Stomach (tissue), 9 donors: ENCODE results near the gene GALNT2. TPM values are rescaled to one million over a fixed set of nuclear protein-coding genes. Genes with fewer than 3 reads are reported as not detected.

Experiments used
- DNase-seq, 2 donors: peaks; one replicate each; pipeline versions ENCODE4 v3.0.0 to v3.0.0-alpha.2; 2013 to 2019
- H3K27ac ChIP-seq, 5 donors: fragments of 200-600 bp in 4 of 5; sonication (generic) in 4 of 5; one replicate each; pipeline ENCODE4 v1.5.1; 2013 to 2019; ENCODE audit warnings: mild to moderate bottlenecking in 1 of 5, moderate library complexity in 1 of 5
- H3K27me3 ChIP-seq, 3 donors: fragments of 200-600 bp; sonication (generic); one replicate each; pipeline ENCODE4 v1.5.1; 2017 to 2019; ENCODE audit warnings: mixed run types in 1 of 3
- H3K36me3 ChIP-seq, 4 donors: fragments of 200-600 bp; sonication (generic); 1 replicate in 3 of 4; 2 replicates in 1 of 4; pipeline ENCODE4 v1.5.1; 2016 to 2019
- H3K4me1 ChIP-seq, 4 donors: fragments of 200-600 bp; sonication (generic); one replicate each; pipeline ENCODE4 v1.5.1; 2016 to 2019
- H3K4me3 ChIP-seq, 4 donors: fragments of 200-600 bp; sonication (generic) in 3 of 4; one replicate each; pipeline ENCODE4 v1.5.1; 2016 to 2019; ENCODE audit warnings: mild to moderate bottlenecking in 1 of 4
- H3K9me3 ChIP-seq, 4 donors: fragments of 200-600 bp; sonication (generic); one replicate each; pipeline ENCODE4 v1.5.1; 2016 to 2019
- EP300 ChIP-seq: sonication (generic); formaldehyde crosslinking; IDR thresholded peaks from one replicate; pipeline ENCODE4 v1.6.1; 2017; ENCODE audit warnings: antibody characterized with exemption
- POLR2A ChIP-seq, 4 donors: fragments of 450-650 bp; IDR thresholded peaks; one replicate each; pipeline ENCODE4 v1.6.1; 2016; ENCODE audit warnings: antibody characterized with exemption in 4 of 4, control low read depth in 2 of 4, mild to moderate bottlenecking in 1 of 4, moderate library complexity in 1 of 4
- POLR2AphosphoS5 ChIP-seq, 3 donors: sonication (generic); formaldehyde crosslinking; IDR thresholded peaks; one replicate each; pipeline ENCODE4 v1.6.1; 2016; ENCODE audit warnings: antibody characterized with exemption in 3 of 3
- WGBS, 5 donors: extraction: QIAGEN DNeasy Blood & Tissue Kit in 3 of 5; methylation state at CpG; one replicate each; pipeline versions ENCODE4 v1.1.5 to v1.1.7; 2013 to 2018; 5-methylcytosine and 5-hydroxymethylcytosine counted together
- intact Hi-C: fragments of 100-400 bp; cut with DNase I; formaldehyde crosslinking; loops from one replicate; pipeline ENCODE4 v1.15.1; 2023; ENCODE audit warnings: low total_unique reads
- polyA plus RNA-seq, 3 donors: library from polyadenylated mRNA; stranded (reverse); fragments of 200-250 nt; gene quantifications; one replicate each; pipeline ENCODE4 v1.2.3, GENCODE V29; 2013
- total RNA-seq, 5 donors: library from RNA; depleted of rRNA; stranded (reverse); fragments of >200 nt; gene quantifications; one replicate each; pipeline versions ENCODE4 v1.1.0 to v1.2.3, GENCODE V29; 2014 to 2016
- TF ChIP-seq, protein P1 (sequence below), 7 experiments: fragments of 450-650 bp in 4 of 7; fragments of 200-600 bp in 3 of 7; sonication (generic) in 3 of 7; IDR thresholded peaks; one replicate each; pipeline ENCODE4 v1.5.1; 2016 to 2019; ENCODE audit warnings: antibody characterized with exemption in 7 of 7, control low read depth in 2 of 7, mild to moderate bottlenecking in 1 of 7
- donor health status: healthy with polysubstance abuse.
- donor health status: Bipolar disorder and iron deficiency.
- donor health status: healthy.

The GALNT2 gene
- total and polyA plus RNA-seq, 8 donors = 5.5 to 101 (median 43.1) TPM

DNA sequence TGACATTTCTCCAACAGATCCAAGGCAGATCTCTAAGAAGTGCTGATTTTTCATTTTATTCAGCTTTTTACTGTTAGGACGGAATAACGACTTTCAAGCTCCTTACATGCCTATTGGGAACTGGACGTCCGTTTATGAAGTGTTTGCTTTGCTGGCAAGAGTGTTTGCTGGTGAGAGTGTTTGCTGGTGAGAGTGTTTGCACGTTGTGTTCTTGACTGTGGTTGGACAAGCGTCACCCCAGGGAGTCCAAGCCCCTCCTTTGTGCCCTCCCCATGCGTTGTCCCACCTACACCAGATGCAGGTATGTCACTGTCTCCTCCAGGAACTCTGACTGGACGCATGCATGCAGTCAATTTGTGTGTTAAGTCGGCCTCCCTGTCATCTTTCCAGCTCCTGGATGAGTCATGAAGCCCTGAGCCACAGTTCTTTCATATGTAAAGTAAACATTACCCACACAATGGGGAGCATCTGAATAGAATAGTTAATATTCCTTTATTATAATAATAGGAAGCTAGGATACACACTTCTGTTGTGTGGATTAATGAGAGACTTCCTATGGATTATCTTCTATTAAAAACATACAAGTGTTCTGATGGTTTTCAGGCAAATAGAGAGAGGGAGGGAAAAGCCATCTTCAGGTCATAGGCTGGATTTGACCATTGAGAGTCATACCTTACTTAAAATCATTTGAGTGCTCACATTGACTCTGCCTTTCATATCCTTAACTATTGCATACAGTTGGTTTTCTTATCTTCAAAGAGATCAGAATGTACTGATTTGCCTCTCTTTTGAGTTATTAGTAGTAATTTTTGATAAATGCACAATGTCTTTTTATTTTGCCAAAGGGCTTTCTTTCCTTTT is 119.2 kb downstream of the GALNT2 start:
- no peaks in the 10 kb centered on the region for H3K27me3 ChIP-seq
- peak overlapping the region; percentile 19 to 27 (median 22) for H3K4me3 ChIP-seq
- H3K36me3 ChIP-seq = peaks cover 0 to 5% (median 0%) of the 10 kb centered on the region in 4 donors
- H3K4me1 ChIP-seq = peaks cover 11 to 69% (median 39%) of the 10 kb centered on the region in 4 donors
- H3K27ac ChIP-seq = peak overlapping the region; percentile 19 to 83 (median 78)
- 18 to 42% (median 27%) methylated on average over 9 of the region's 9 CpGs for WGBS, 5 donors
- DNase-seq = peak; percentile 69 to 82
- TF ChIP-seq, protein P1, sequence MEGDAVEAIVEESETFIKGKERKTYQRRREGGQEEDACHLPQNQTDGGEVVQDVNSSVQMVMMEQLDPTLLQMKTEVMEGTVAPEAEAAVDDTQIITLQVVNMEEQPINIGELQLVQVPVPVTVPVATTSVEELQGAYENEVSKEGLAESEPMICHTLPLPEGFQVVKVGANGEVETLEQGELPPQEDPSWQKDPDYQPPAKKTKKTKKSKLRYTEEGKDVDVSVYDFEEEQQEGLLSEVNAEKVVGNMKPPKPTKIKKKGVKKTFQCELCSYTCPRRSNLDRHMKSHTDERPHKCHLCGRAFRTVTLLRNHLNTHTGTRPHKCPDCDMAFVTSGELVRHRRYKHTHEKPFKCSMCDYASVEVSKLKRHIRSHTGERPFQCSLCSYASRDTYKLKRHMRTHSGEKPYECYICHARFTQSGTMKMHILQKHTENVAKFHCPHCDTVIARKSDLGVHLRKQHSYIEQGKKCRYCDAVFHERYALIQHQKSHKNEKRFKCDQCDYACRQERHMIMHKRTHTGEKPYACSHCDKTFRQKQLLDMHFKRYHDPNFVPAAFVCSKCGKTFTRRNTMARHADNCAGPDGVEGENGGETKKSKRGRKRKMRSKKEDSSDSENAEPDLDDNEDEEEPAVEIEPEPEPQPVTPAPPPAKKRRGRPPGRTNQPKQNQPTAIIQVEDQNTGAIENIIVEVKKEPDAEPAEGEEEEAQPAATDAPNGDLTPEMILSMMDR (IDR thresholded peaks at IDR 0.05) = no peak
- peak in 2 of 3 donors; percentile 70 to 73 for TF ChIP-seq POLR2AphosphoS5 (IDR thresholded peaks at IDR 0.05)
- H3K9me3 ChIP-seq = no peaks in the 10 kb centered on the region
- intact Hi-C loops = no loop called here

DNA sequence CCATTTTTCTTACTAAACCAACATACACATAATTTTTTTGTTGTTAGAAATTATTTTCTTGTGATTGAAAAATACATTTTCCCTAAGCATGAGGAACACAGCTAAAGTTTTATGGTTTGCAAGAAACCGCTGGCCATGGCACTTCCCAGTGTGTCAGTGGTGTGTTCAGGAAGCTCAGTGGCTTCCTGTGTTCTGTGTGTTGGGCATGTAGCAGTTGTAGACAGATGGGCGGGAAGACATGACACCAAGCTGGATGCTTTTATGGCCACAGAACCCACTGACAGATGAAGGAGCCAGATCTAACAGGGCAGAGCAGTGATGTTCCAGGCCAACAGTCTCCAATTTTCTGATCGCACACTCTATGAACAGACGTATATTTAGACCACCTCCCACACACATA is 119.8 kb downstream of the GALNT2 start:
- WGBS, 5 donors = 76 to 86% (median 83%) methylated on average over 4 of the region's 4 CpGs
- peak overlapping the region in 1 of 5 donors; percentile 83 for H3K27ac ChIP-seq
- intact Hi-C loops = no loop called here
- H3K36me3 ChIP-seq = peaks cover 0 to 5% (median 0%) of the 10 kb centered on the region in 4 donors
- no peaks in the 10 kb centered on the region for H3K9me3 ChIP-seq
- DNase-seq = no peak
- TF ChIP-seq POLR2AphosphoS5 (IDR thresholded peaks at IDR 0.05) (no peak), EP300 (no peak), POLR2A (IDR thresholded peaks at IDR 0.05) (no peak)
- TF ChIP-seq, protein P1 (IDR thresholded peaks at IDR 0.05) = no peak
- no peak overlapping the region for H3K4me3 ChIP-seq
- H3K4me1 ChIP-seq = peaks cover 11 to 75% (median 45%) of the 10 kb centered on the region in 4 donors
- H3K27me3 ChIP-seq = no peaks in the 10 kb centered on the region

DNA sequence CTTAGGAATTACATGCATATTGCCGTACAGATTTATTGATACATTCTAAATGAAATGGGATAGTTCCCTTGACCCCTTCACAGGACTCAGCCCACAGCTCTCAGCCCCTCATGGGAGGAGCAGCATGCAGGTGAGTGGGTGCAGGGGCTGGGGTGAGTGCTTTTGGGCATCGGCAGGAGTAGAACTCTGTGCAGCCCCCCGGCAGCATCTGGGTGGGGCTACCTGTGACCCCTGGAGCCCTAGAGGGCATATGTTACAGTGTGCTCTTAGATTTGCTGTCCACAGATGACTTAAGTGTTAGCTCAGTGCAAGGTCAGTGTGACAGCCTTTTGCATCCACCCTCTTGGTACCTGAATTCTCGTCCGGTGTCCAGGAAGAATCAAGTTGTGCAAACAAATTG is 120.3 kb downstream of the GALNT2 start:
- WGBS, 5 donors = 93 to 100% (median 96%) methylated on average over 3 to 5 of the region's 5 CpGs
- intact Hi-C loops = no loop called here
- Histone ChIP-seq H3K9me3 (no peaks in the 10 kb centered on the region), H3K4me3 (no peak overlapping the region), H3K27me3 (no peaks in the 10 kb centered on the region), H3K36me3 (peaks cover 0 to 5% (median 0%) of the 10 kb centered on the region in 4 donors), H3K27ac (peak overlapping the region in 1 of 5 donors; percentile 83), H3K4me1 (peaks cover 11 to 79% (median 49%) of the 10 kb centered on the region in 4 donors)
- DNase-seq = peak in 1 of 2 donors; percentile 13
- TF ChIP-seq, protein P1 (IDR thresholded peaks at IDR 0.05) = no peak
- no peak for TF ChIP-seq POLR2AphosphoS5 (IDR thresholded peaks at IDR 0.05)

DNA sequence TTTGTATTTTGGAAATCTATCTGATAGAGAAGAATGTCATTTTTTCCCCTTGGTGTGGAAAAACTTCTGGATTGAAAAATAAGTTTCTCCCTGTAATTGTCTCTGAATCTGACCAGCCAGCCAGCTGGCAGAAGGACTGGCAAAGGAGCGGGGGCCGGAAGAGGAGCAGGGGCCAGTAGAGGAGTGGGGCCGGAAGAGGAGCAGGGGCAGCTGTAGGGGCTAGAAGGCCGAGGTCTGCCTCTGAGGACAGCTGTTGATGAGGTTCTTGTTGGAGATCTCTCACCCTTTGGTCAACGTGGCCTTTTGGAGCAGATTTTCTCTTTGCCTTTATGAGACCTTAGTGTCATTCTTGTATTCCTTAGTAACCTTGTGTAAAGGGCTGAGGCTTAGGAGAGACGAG is 121.8 kb downstream of the GALNT2 start:
- DNase-seq = peak in 1 of 2 donors; percentile 14
- peaks cover 11 to 92% (median 56%) of the 10 kb centered on the region in 4 donors for H3K4me1 ChIP-seq
- H3K27me3 ChIP-seq = no peaks in the 10 kb centered on the region
- TF ChIP-seq POLR2AphosphoS5 (IDR thresholded peaks at IDR 0.05) = no peak
- no peak for TF ChIP-seq POLR2A (IDR thresholded peaks at IDR 0.05)
- TF ChIP-seq, protein P1 (IDR thresholded peaks at IDR 0.05) = no peak
- TF ChIP-seq EP300 = no peak
- H3K9me3 ChIP-seq = no peaks in the 10 kb centered on the region
- H3K36me3 ChIP-seq = peaks cover 0 to 3% (median 2%) of the 10 kb centered on the region in 4 donors
- H3K27ac ChIP-seq = peak overlapping the region in 1 of 5 donors; percentile 41
- 78 to 92% (median 87%) methylated on average over 6 of the region's 6 CpGs for WGBS, 5 donors
- intact Hi-C loops = no loop called here
- H3K4me3 ChIP-seq = no peak overlapping the region
